SK-N-SH (cell line): ENCODE results near the gene SMIM13. TPM values are rescaled to one million over a fixed set of nuclear protein-coding genes. Genes with fewer than 3 reads are reported as not detected.

Experiments
- CTCF ChIA-PET: fragments of 300-600, 350-600 bp; formaldehyde crosslinking; extraction: SDS; loops from one replicate; lab custom pipeline; 2021; lab: Yijun Ruan, JAX
- POLR2A ChIA-PET: fragments of 350-600 bp; sonication (Branson Sonifier 250); formaldehyde crosslinking; extraction: SDS; loops from one replicate; lab custom pipeline; 2020; ENCODE audit warnings: antibody characterized with exemption, inconsistent platforms; lab: Yijun Ruan, JAX
- DNase-seq: peaks from one replicate; pipeline ENCODE4 v3.0.0; 2012
- H2AFZ ChIP-seq: fragments of 200-600 bp; sonication (generic); 2 replicates; pipeline ENCODE4 v1.8.1; 2016; ENCODE audit warnings: antibody characterized with exemption, mild to moderate bottlenecking, low read depth
- H3F3A ChIP-seq: fragments of 200-600 bp; sonication (generic); replicated peaks from 2 replicates; pipeline ENCODE3; 2016; ENCODE audit warnings: antibody characterized with exemption, mild to moderate bottlenecking; ENCODE audit not compliant: insufficient read depth
- H3K27ac ChIP-seq, 2 experiments: fragments of 200-500 bp in 1 of 2; fragments of 200-600 bp in 1 of 2; sonication (Bioruptor generic) in 1 of 2; sonication (generic), shearing (Covaris generic) in 1 of 2; 2 replicates each; pipeline versions ENCODE4 v1.5.1 to v1.6.1; 2014 to 2016; ENCODE audit warnings: low read depth in 2 of 2, inconsistent platforms in 1 of 2, low read length in 1 of 2, mild to moderate bottlenecking in 1 of 2, mixed read lengths in 1 of 2
- H3K27me3 ChIP-seq: fragments of 200-600 bp; sonication (generic), shearing (Covaris generic); 2 replicates; pipeline ENCODE4 v1.6.1; 2016; ENCODE audit warnings: mixed run types; ENCODE audit not compliant: insufficient read depth
- H3K36me3 ChIP-seq, 2 experiments: fragments of 200-500 bp in 1 of 2; fragments of 200-600 bp in 1 of 2; sonication (Bioruptor generic) in 1 of 2; sonication (generic) in 1 of 2; replicated peaks in 1 of 2; 2 replicates each; pipeline versions ENCODE3 to v1.5.1; 2014 to 2016; ENCODE audit warnings: low read length in 1 of 2, mild to moderate bottlenecking in 1 of 2; ENCODE audit not compliant: insufficient read depth in 2 of 2, control insufficient read depth in 1 of 2
- H3K4me1 ChIP-seq, 2 experiments: fragments of 200-500 bp in 1 of 2; fragments of 200-600 bp in 1 of 2; sonication (Bioruptor generic) in 1 of 2; sonication (generic), shearing (Covaris generic) in 1 of 2; 2 replicates each; pipeline versions ENCODE4 v1.5.1 to v1.6.1; 2014 to 2016; ENCODE audit warnings: low read depth in 1 of 2, low read length in 1 of 2, mixed run types in 1 of 2; ENCODE audit not compliant: insufficient read depth in 2 of 2, control insufficient read depth in 1 of 2
- H3K4me2 ChIP-seq: fragments of 200-600 bp; sonication (generic), shearing (Covaris generic); 2 replicates; pipeline ENCODE4 v1.6.1; 2017; ENCODE audit warnings: mixed run types
- H3K4me3 ChIP-seq, 2 experiments: fragments of 200-500 bp in 1 of 2; fragments of 200-600 bp in 1 of 2; sonication (Bioruptor generic) in 1 of 2; sonication (generic), shearing (Covaris generic) in 1 of 2; 2 replicates each; pipeline versions ENCODE4 v1.5.1 to v1.8.1; 2014 to 2016; ENCODE audit warnings: low read depth in 2 of 2, inconsistent platforms in 1 of 2, low read length in 1 of 2, mild to moderate bottlenecking in 1 of 2, mixed read lengths in 1 of 2, moderate library complexity in 1 of 2
- H3K79me2 ChIP-seq: fragments of 200-600 bp; sonication (generic); 2 replicates; pipeline ENCODE4 v1.8.1; 2017; ENCODE audit warnings: mild to moderate bottlenecking; ENCODE audit not compliant: insufficient read depth
- H3K9ac ChIP-seq: fragments of 200-600 bp; sonication (generic); 2 replicates; pipeline ENCODE4 v1.6.1; 2017; ENCODE audit warnings: mixed run types
- H3K9me2 ChIP-seq: fragments of 200-600 bp; sonication (generic); 2 replicates; pipeline ENCODE4 v1.6.1; 2017; ENCODE audit warnings: mixed run types
- H3K9me3 ChIP-seq: fragments of 200-600 bp; sonication (generic); 2 replicates; pipeline ENCODE4 v1.6.1; 2017; ENCODE audit warnings: mixed run types, mild to moderate bottlenecking, moderate library complexity
- H4K20me1 ChIP-seq: fragments of 200-600 bp; sonication (generic); 2 replicates; pipeline ENCODE4 v1.6.1; 2017; ENCODE audit warnings: mild to moderate bottlenecking, mixed run types; ENCODE audit not compliant: insufficient read depth
- CHD2 ChIP-seq: fragments of 150-350 bp; IDR thresholded peaks from 2 replicates; pipeline ENCODE4 v1.6.1; 2018; ENCODE audit warnings: low read length; ENCODE audit not compliant: partially characterized antibody
- GATA2 ChIP-seq: sonication (generic); formaldehyde crosslinking; IDR thresholded peaks from 2 replicates; pipeline ENCODE4 v1.5.0; 2020; ENCODE audit warnings: mild to moderate bottlenecking, missing genetic modification reagents
- SMC3 ChIP-seq: IDR thresholded peaks from 2 replicates; pipeline ENCODE4 v1.6.1; 2012; ENCODE audit warnings: low read depth, low read length, improper control_type of control experiment
- WGBS: methylation state at CpG from one replicate; pipeline ENCODE4 v1.1.6; 2017; ENCODE audit warnings: low lambda C conversion rate; 5-methylcytosine and 5-hydroxymethylcytosine counted together
- polyA plus RNA-seq, 3 experiments: library from polyadenylated mRNA; depleted of rRNA; stranded (reverse); fragments of >200 nt; gene quantifications; 2 replicates each; pipeline ENCODE4 v1.2.3, GENCODE V29; 2012
- TF ChIP-seq, protein P1 (sequence below): IDR thresholded peaks from 2 replicates; pipeline ENCODE4; 2012
- TF ChIP-seq, protein P2 (sequence below): IDR thresholded peaks from 2 replicates; pipeline ENCODE4 v1.4.0; 2012; ENCODE audit warnings: low read depth
- TF ChIP-seq, protein P3 (sequence below): fragments of 200-600 bp; sonication (generic); IDR thresholded peaks from 2 replicates; pipeline ENCODE4 v1.6.1; 2017; ENCODE audit warnings: antibody characterized with exemption, mild to moderate bottlenecking, moderate library complexity
- TF ChIP-seq, protein P4 (sequence below): fragments of 150-350 bp; IDR thresholded peaks from 2 replicates; pipeline ENCODE4 v1.6.1; 2017; ENCODE audit warnings: antibody characterized with exemption, low read length, low read depth, borderline replicate concordance

Gene SMIM13
- polyA plus RNA-seq, 1 of the 3 experiments (the other 2 are of a cell fraction), result 2.1 TPM

DNA sequence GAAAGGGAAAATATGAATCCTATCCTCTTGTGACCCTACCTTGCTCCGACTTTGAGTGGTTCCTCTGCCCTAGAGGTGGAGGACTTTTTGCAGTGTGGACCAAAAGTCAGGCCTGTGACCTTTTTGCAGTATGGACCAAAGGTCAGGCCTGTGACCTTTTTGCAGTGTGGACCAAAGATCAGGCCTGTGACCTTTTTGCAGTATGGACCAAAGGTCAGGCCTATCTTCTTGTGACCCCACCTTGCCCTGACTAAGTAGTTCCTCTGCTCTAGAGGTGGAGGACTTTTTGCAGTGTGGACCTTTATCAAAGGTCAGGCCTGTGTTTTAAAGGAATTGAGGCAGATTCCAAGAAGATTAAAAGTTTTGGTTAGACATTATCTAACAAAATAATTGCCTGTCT is 28.7 kb downstream of the SMIM13 start:
- H3K27ac ChIP-seq, result no peak overlapping the region
- H3K4me3 ChIP-seq, result no peak overlapping the region
- peaks cover 0 to 8% of the 10 kb centered on the region in 2 experiments; a peak in 2 of 4 replicates for H3K4me1 ChIP-seq
- TF ChIP-seq, protein P1, sequence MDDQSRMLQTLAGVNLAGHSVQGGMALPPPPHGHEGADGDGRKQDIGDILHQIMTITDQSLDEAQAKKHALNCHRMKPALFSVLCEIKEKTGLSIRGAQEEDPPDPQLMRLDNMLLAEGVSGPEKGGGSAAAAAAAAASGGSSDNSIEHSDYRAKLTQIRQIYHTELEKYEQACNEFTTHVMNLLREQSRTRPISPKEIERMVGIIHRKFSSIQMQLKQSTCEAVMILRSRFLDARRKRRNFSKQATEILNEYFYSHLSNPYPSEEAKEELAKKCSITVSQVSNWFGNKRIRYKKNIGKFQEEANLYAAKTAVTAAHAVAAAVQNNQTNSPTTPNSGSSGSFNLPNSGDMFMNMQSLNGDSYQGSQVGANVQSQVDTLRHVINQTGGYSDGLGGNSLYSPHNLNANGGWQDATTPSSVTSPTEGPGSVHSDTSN, result no peak
- TF ChIP-seq SMC3 (no peak), CHD2 (no peak)
- TF ChIP-seq, protein P2, sequence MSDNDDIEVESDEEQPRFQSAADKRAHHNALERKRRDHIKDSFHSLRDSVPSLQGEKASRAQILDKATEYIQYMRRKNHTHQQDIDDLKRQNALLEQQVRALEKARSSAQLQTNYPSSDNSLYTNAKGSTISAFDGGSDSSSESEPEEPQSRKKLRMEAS, result no peak
- TF ChIP-seq, protein P3, sequence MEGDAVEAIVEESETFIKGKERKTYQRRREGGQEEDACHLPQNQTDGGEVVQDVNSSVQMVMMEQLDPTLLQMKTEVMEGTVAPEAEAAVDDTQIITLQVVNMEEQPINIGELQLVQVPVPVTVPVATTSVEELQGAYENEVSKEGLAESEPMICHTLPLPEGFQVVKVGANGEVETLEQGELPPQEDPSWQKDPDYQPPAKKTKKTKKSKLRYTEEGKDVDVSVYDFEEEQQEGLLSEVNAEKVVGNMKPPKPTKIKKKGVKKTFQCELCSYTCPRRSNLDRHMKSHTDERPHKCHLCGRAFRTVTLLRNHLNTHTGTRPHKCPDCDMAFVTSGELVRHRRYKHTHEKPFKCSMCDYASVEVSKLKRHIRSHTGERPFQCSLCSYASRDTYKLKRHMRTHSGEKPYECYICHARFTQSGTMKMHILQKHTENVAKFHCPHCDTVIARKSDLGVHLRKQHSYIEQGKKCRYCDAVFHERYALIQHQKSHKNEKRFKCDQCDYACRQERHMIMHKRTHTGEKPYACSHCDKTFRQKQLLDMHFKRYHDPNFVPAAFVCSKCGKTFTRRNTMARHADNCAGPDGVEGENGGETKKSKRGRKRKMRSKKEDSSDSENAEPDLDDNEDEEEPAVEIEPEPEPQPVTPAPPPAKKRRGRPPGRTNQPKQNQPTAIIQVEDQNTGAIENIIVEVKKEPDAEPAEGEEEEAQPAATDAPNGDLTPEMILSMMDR, result no peak
- TF ChIP-seq, protein P4, sequence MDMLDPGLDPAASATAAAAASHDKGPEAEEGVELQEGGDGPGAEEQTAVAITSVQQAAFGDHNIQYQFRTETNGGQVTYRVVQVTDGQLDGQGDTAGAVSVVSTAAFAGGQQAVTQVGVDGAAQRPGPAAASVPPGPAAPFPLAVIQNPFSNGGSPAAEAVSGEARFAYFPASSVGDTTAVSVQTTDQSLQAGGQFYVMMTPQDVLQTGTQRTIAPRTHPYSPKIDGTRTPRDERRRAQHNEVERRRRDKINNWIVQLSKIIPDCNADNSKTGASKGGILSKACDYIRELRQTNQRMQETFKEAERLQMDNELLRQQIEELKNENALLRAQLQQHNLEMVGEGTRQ, result no peak
- CTCF ChIA-PET, result interaction anchor here (1.6 kb wide), 1 partner anchor 53 kb away, joined by 4 read pairs; no protein-coding TSS in a partner anchor
- H3K9me3 ChIP-seq, result no peaks in the 10 kb centered on the region
- peaks cover 5% of the 10 kb centered on the region; the same call in 1 of the 2 replicates for H4K20me1 ChIP-seq
- peaks cover 0 to 7% of the 10 kb centered on the region in 2 experiments for H3K36me3 ChIP-seq
- POLR2A ChIA-PET, result no interaction called here
- no peak overlapping the region for H3K9ac ChIP-seq
- no peaks in the 10 kb centered on the region for H3F3A ChIP-seq
- H3K79me2 ChIP-seq, result peaks cover 83% of the 10 kb centered on the region
- 75% methylated on average over 1 of the region's 1 CpG for WGBS
- no peak overlapping the region for H3K4me2 ChIP-seq
- no peaks in the 10 kb centered on the region for H3K9me2 ChIP-seq
- H3K27me3 ChIP-seq, result no peaks in the 10 kb centered on the region
- no peak for DNase-seq
- H2AFZ ChIP-seq, result no peak overlapping the region

DNA sequence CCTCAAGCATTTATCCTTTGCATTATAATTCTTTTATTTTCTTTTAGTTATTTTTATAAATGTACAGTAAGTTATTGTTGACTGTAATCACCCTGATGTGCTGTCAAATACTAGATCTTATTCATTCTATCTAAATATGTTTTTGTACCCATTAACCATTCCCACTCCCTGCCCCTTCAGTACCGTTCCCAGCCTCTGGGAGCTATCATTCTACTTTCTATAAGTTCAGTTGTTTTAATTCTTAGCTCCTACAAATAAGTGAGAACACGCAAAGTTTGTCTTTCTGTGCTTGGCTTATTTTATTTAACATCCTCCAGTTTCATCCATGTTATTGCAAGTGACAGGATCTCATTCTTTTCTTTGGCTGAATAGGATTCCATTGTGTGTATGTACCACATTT is 30.3 kb downstream of the SMIM13 start:
- 97% methylated on average over 2 of the region's 2 CpGs for WGBS
- ChIA-PET CTCF (interaction anchor here (1.0 to 1.6 kb wide), 4 partner anchors 13 to 373 kb away, joined by 4 to 7 read pairs (median 5); no protein-coding TSS in a partner anchor), POLR2A (no interaction called here)
- Histone ChIP-seq H3K9ac (no peak overlapping the region), H4K20me1 (peaks cover 5% of the 10 kb centered on the region; the same call in 1 of the 2 replicates), H3K9me3 (no peaks in the 10 kb centered on the region), H3F3A (no peaks in the 10 kb centered on the region), H3K4me1 (peaks cover 8 to 9% of the 10 kb centered on the region in 2 experiments; a peak in 3 of 4 replicates), H3K4me2 (no peak overlapping the region), H3K27ac (no peak overlapping the region), H3K27me3 (no peaks in the 10 kb centered on the region), H3K9me2 (no peaks in the 10 kb centered on the region), H3K36me3 (peaks cover 0 to 7% of the 10 kb centered on the region in 2 experiments), H2AFZ (no peak overlapping the region), H3K4me3 (no peak overlapping the region), H3K79me2 (peaks cover 75% of the 10 kb centered on the region)
- TF ChIP-seq, protein P3, result peak; percentile 29; the same call in 1 of the 2 replicates
- TF ChIP-seq GATA2 (CRISPR knock-in tag), result no peak
- DNase-seq, result no peak
